ENCODE measurements around the gene ARV1.

The ARV1 gene

DNA sequence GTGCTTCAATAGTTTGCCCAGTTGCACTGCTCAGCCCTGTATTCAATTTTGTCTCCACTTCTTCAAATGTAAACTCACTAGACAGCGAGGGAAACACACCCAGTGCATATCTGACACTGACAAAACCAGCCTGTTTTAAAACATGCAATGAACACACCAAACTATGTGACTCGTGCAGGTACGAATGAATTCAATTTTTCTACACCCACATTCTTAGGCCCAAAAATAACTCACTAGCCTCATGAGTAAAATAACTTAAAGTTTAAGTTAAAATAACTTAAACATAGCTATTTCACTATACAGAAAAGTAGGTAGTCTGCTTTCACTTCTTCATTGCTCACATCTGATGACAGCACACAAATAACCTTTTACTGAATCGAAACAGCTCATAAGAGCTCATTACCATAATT is 21.3 kb upstream of the ARV1 start:
- Histone ChIP-seq H4K20me1 (ENCODE audit: insufficient read depth) (no peaks in the 10 kb centered on the region), H3K36me3 (ENCODE audit: insufficient read depth) (no peaks in the 10 kb centered on the region), H3K4me1 (ENCODE audit: low read depth, poor library complexity, severe bottlenecking) (no peaks in the 10 kb centered on the region), H3K27ac (no peak overlapping the region), H2AFZ (ENCODE audit: low read depth) (no peak overlapping the region), H3K27me3 (ENCODE audit: insufficient read depth, low read depth) (no peaks in the 10 kb centered on the region), H3K79me2 (ENCODE audit: insufficient read depth, low read depth) (no peaks in the 10 kb centered on the region), H3K4me3 (IDR thresholded peaks at IDR 0.05; ENCODE audit: insufficient read depth, low read depth, low read length) (no peak overlapping the region), H3K4me2 (no peak overlapping the region), H3K9ac (no peak overlapping the region)
- TF ChIP-seq, protein P1, sequence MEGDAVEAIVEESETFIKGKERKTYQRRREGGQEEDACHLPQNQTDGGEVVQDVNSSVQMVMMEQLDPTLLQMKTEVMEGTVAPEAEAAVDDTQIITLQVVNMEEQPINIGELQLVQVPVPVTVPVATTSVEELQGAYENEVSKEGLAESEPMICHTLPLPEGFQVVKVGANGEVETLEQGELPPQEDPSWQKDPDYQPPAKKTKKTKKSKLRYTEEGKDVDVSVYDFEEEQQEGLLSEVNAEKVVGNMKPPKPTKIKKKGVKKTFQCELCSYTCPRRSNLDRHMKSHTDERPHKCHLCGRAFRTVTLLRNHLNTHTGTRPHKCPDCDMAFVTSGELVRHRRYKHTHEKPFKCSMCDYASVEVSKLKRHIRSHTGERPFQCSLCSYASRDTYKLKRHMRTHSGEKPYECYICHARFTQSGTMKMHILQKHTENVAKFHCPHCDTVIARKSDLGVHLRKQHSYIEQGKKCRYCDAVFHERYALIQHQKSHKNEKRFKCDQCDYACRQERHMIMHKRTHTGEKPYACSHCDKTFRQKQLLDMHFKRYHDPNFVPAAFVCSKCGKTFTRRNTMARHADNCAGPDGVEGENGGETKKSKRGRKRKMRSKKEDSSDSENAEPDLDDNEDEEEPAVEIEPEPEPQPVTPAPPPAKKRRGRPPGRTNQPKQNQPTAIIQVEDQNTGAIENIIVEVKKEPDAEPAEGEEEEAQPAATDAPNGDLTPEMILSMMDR (conservative IDR thresholded peaks at IDR 0.05; ENCODE audit: low read depth, low read length) = no peak

DNA sequence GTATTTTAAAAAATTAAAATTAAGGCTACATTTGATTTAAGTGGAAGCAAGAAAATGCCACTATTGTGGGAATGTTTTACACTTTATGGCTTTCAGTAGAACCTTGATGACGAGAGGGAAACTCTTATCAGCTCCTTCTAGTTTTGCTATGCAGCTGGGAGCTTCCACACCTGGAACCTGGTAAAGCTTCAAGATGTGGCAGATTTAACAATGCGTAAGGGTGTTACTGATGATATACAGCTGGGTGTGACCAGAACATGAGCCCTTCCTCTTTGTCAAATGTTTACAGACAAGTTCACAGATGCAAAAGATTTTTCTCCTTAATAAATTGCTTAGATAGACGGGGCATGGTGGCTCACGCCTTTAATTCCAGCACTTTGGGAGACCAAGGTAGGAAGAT is 20.5 kb upstream of the ARV1 start:
- Histone ChIP-seq H3K27me3 (ENCODE audit: insufficient read depth, low read depth) (no peaks in the 10 kb centered on the region), H2AFZ (ENCODE audit: low read depth) (no peak overlapping the region), H3K4me1 (ENCODE audit: low read depth, poor library complexity, severe bottlenecking) (no peaks in the 10 kb centered on the region), H3K4me3 (IDR thresholded peaks at IDR 0.05; ENCODE audit: insufficient read depth, low read depth, low read length) (no peak overlapping the region), H3K4me2 (no peak overlapping the region), H3K27ac (no peak overlapping the region), H3K36me3 (ENCODE audit: insufficient read depth) (no peaks in the 10 kb centered on the region), H4K20me1 (ENCODE audit: insufficient read depth) (no peaks in the 10 kb centered on the region), H3K79me2 (ENCODE audit: insufficient read depth, low read depth) (no peaks in the 10 kb centered on the region), H3K9ac (no peak overlapping the region)
- TF ChIP-seq, protein P1 (conservative IDR thresholded peaks at IDR 0.05; ENCODE audit: low read depth, low read length) = no peak

GRCh38 chr1:230964896-230965295 is 14.0 kb upstream of the ARV1 start:
- H4K20me1 ChIP-seq (ENCODE audit: insufficient read depth) = no peaks in the 10 kb centered on the region
- no peak overlapping the region for H3K27ac ChIP-seq
- TF ChIP-seq, protein P1 (conservative IDR thresholded peaks at IDR 0.05; ENCODE audit: low read depth, low read length) = no peak
- no peak overlapping the region for H2AFZ ChIP-seq (ENCODE audit: low read depth)
- no peaks in the 10 kb centered on the region for H3K36me3 ChIP-seq (ENCODE audit: insufficient read depth)
- no peak overlapping the region for H3K9ac ChIP-seq
- no peaks in the 10 kb centered on the region for H3K4me1 ChIP-seq (ENCODE audit: low read depth, poor library complexity, severe bottlenecking)
- H3K4me3 ChIP-seq (IDR thresholded peaks at IDR 0.05; ENCODE audit: insufficient read depth, low read depth, low read length) = no peak overlapping the region
- no peaks in the 10 kb centered on the region for H3K79me2 ChIP-seq (ENCODE audit: insufficient read depth, low read depth)
- H3K27me3 ChIP-seq (ENCODE audit: insufficient read depth, low read depth) = no peaks in the 10 kb centered on the region
- H3K4me2 ChIP-seq = no peak overlapping the region

DNA sequence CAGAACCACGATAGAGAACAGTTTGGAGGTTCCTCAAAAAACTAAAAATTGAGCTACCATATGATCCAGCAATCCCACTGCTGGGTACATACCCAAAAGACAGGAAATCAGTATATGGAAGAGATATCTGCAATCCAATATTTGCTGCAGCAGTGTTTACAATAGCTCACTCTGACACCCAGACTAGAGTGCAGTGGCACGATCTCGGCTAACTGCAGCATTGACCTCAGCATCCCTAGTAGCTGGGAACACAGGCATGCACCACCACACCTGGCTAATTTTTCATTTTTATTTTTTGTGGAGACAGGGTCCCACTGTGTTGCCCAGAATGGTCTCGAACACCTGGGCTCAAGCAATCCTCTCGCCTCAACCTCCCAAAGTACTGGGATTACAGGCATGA is 13.4 kb upstream of the ARV1 start:
- Histone ChIP-seq H3K4me2 (no peak overlapping the region), H3K27ac (no peak overlapping the region), H3K4me3 (IDR thresholded peaks at IDR 0.05; ENCODE audit: insufficient read depth, low read depth, low read length) (no peak overlapping the region), H3K9ac (no peak overlapping the region), H2AFZ (ENCODE audit: low read depth) (no peak overlapping the region), H3K79me2 (ENCODE audit: insufficient read depth, low read depth) (no peaks in the 10 kb centered on the region), H3K36me3 (ENCODE audit: insufficient read depth) (no peaks in the 10 kb centered on the region), H3K27me3 (ENCODE audit: insufficient read depth, low read depth) (no peaks in the 10 kb centered on the region), H3K4me1 (ENCODE audit: low read depth, poor library complexity, severe bottlenecking) (no peaks in the 10 kb centered on the region), H4K20me1 (ENCODE audit: insufficient read depth) (no peaks in the 10 kb centered on the region)
- TF ChIP-seq, protein P1 (conservative IDR thresholded peaks at IDR 0.05; ENCODE audit: low read depth, low read length) = no peak
